Gastrocnemius medialis (tissue), 4 donors: Measurements from ENCODE around the gene MLN.

Source experiments
- POLR2A ChIP-seq, 2 donors: fragments of 450-650 bp; IDR thresholded peaks; one replicate each; pipeline ENCODE4 v1.6.1; 2017; ENCODE audit warnings: antibody characterized with exemption in 2 of 2, mild to moderate bottlenecking in 2 of 2, moderate library complexity in 2 of 2
- TF ChIP-seq, protein P1 (sequence below), 5 experiments: fragments of 450-650 bp in 3 of 5; fragments of 200-600 bp in 2 of 5; sonication (generic) in 2 of 5; IDR thresholded peaks in 4 of 5; conservative IDR thresholded peaks in 1 of 5; 1 replicate in 4 of 5; 2 replicates in 1 of 5; pipeline ENCODE4 v1.5.1; 2016 to 2019; ENCODE audit warnings: antibody characterized with exemption in 5 of 5, mild to moderate bottlenecking in 3 of 5, moderate library complexity in 3 of 5

DNA sequence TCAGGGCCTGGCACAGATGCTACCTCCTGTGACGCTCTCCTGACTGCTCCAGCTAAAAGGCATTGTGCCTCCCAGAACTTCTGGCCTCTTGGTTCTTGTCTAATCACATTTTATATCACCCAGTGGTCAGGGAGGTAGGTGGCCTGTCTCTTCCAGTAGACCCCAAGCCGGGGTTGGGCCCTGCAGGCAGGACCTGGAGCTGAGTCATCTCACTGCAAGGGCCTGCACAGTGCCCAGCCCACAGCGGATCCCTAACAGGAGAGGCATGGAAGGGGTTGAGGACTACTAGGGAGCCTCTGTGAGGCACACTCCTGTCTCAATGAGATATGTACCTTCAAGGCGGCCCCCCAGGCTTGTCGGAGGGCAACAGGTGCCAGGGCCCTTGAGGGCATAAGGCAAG is 21.2 kb downstream of the MLN start:
- TF ChIP-seq, protein P1, sequence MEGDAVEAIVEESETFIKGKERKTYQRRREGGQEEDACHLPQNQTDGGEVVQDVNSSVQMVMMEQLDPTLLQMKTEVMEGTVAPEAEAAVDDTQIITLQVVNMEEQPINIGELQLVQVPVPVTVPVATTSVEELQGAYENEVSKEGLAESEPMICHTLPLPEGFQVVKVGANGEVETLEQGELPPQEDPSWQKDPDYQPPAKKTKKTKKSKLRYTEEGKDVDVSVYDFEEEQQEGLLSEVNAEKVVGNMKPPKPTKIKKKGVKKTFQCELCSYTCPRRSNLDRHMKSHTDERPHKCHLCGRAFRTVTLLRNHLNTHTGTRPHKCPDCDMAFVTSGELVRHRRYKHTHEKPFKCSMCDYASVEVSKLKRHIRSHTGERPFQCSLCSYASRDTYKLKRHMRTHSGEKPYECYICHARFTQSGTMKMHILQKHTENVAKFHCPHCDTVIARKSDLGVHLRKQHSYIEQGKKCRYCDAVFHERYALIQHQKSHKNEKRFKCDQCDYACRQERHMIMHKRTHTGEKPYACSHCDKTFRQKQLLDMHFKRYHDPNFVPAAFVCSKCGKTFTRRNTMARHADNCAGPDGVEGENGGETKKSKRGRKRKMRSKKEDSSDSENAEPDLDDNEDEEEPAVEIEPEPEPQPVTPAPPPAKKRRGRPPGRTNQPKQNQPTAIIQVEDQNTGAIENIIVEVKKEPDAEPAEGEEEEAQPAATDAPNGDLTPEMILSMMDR (IDR thresholded peaks at IDR 0.05 in 4 of 5, conservative IDR thresholded peaks at IDR 0.05 in 1 of 5), result no peak
- TF ChIP-seq POLR2A (IDR thresholded peaks at IDR 0.05), result no peak
